HG02981 (cell line): ENCODE results near the gene CDC6.

Source experiments
- ATAC-seq: cut with Tn5 transposase; IDR thresholded peaks from one replicate; pipeline ENCODE4 v1.9.1; 2021; ENCODE audit warnings: mild to moderate bottlenecking, moderate library complexity; ENCODE audit not compliant: unreplicated experiment

Gene CDC6

DNA sequence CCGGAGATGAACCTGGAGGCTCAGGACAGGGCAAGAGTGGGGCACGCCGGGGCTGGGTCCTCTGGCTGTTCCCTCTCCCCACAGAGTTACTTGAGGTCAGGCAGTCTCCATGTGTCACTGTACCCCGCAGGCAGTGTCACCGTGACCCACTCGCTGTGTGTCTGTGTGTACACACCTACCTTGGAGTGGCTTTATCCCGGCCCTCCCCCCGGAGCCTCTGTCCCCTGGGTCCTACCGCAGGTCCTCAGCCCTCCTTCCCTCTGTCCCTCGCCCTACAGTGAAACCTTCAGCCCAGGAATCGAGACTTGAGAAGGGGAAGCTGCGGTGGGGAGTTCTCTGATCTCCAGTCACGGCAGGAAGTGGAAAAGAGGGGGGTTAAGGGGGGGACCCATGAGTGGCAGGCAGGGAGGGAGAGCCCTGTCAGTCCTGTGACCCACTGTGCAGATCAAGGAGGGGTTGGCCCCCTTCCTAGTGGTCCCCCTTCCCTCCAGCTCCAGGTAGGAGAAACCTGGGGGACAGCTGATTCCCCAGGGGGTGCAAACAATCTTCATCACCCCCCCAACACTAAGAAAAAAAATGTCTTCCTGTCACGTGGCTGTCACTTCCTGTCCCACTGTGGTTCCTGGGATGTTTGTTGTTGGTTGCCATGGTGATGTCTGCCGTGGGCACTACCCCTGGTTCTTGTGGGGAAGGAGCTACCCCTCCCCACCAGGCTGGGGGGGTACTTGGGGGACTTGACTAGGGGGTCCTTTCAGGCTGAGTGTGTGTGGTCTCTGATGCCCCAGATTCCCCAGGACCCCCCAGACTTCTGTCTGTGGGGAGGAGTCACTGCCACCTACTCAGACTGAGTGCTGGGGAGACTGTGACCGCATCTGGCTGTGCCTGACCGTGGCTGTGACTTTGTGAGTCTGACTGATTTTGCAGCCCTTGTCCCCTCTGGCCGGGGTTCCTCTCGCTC, 35.0 kb downstream of the CDC6 start:
- peak; percentile 25 for ATAC-seq

DNA sequence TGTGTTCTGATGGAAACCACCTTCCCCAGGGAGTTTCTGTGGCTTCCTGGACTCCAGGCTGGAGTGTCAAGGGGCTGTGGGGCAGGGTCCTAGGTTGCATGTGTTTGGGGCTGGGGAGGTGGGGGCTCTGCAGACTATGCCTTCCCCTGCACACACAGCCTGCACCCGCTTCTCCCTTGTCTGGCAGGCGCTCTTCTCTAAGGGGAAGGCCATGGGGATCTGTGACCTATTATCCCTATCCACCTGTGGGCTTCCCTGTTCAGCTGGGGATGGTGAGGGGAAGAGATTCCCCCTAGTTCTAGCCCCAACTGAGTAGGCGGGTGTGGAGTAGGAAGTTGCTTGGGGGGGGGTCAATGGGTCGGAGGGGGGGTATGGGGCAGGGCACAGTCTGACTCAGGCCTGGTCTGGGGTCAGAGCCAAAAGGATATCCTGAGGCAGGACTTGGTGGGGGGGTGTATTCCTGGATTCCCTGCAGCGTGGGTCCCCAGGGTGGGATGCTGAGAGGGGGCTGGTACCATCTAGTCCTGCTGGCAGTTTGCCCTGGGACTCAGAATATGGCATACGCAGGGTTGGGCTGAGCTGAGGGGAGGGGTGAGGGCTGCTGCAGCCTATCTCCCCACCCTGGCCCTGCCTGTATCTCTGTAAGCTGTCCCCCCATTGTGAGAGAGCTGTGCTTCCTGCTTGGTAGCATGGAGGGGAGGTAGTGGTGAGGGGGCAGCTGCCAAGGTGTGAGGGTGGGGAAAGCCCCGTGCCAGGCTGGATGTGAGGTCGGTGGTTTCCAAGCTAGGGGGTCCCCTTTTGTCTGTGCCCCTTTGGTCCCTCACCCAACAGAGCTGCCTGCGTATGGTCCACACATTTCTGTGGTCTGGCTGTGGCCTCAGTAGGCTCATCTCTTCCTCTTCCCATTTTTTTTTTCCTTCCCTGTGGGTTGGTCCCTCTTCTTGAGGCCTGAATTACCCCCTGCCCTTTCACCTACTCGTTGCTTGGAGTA, 36.0 kb downstream of the CDC6 start:
- no peak for ATAC-seq

DNA sequence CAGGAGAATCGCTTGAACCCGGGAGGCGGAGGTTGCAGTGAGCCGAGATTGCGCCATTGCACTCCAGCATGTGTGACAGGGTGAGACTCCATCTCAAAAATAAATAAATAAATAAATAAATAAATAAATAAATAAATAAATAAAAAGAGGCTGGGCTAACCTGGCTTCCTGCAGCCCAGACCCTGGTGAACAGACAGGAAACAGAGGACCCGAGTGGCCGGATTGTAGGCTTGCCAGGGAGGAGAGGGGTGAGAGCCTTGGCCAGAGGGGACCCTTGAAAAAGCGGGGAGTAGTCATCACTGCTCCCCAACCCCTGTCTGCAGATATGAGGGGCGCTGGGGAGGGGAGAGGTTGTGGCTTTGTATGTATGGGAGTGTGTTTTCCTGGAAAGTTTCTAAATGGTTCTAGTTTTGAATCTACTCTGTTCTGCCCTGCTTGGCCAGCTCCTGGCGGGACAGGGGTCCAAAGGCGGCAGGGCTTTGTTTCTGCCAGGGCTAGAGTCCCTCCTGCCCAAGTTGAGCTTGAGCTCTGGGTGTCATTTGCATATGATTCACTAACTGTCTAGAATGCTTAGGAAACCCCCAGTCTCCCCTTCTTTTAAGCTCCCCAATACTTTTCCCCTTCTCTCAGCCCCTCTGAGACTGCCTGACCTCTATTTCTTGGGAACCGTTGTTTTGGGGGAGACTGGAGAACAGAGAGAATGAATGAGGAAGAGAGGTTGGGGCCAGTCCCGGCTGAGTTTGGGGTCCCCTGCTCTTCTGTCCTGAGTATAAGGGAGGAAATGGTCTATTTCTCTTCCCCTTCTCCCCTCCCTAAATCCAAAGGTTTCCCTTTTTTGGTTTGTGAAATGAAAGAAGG, 37.7 kb downstream of the CDC6 start:
- no peak for ATAC-seq

GRCh38 chr17:40326014-40326831, 38.5 kb downstream of the CDC6 start:
- ATAC-seq, result no peak

GRCh38 chr17:40326832-40327199, 39.1 kb downstream of the CDC6 start:
- ATAC-seq, result no peak

GRCh38 chr17:40327244-40327729, 39.6 kb downstream of the CDC6 start:
- ATAC-seq, result no peak

DNA sequence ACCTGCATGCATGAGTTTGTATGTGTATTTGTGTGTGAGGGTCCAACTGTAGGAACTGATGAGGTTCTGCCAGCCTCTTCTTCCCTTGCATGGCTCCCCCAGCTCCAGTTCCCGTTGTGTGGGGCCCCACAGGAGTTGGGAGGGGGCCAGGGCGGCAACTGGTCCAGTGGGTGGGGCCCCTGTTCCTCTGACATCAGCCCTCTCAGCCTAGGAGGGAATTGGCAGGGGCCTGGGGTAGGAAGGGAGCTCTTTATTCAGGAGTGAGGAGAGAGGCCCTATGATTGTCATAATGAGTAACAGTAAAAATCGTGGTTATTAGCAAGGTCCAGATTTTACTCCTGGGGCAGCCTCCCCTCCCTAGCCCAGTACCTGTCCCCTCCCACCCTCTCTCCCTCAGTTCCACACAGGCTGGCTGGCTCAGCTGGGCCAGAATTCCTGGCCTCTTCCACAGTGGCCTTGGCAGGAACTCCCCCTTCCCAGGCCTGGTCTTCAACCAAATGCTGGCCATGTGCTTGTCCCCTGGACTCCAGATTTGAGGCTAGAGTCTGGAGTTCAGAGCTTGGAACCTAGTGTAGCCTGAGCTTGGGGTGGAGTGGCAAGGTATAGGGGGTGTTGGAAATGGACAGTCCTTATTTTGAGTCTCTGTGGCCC, 40.2 kb downstream of the CDC6 start:
- ATAC-seq, result no peak

GRCh38 chr17:40328386-40328766, 40.7 kb downstream of the CDC6 start:
- ATAC-seq, result no peak

DNA sequence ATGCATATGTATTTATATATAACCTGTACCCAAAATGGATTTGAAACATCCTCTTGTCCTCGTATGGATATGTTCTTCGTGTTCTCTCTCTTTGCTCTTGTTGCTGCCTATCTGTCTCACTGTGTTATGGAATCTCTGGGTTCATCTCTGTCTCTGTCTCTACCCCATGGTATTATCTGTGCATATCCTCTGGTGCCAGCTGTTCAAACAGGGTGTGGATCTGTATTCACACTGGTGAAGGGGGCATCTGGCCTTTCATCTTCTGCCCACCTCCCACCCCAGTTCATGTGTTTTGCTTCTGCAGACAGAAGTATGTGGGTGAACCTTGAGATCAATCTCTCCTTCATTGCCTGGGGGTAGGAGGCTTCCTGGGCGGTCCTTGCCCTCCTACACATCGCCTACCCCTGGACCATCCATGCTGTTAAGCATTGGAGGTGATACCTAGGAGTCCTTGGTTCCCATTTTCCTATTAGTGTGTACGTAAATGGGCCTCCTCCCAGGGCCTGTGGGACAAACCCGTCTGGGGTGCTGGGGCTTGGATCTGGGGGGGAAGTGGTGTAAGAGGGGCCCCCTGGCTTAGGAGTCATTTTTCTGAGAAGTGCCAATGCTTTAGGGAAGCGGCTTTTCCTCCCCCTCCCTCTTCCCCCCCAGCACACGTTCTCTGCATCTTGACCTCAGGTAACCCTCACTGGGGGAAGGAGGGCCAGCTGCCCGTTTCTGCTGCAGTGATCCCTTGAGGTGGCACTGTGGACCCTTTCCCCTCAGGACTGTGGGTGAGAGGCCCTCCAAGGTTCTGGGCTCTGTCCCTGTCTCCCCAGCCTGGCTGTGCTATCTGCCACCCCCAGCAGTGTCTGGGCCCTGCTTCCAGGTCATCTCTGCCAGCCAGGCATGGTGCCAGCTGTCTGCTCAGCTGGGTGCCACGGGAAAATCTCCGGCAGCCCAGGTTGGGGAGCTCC, 42.4 kb downstream of the CDC6 start:
- no peak for ATAC-seq

DNA sequence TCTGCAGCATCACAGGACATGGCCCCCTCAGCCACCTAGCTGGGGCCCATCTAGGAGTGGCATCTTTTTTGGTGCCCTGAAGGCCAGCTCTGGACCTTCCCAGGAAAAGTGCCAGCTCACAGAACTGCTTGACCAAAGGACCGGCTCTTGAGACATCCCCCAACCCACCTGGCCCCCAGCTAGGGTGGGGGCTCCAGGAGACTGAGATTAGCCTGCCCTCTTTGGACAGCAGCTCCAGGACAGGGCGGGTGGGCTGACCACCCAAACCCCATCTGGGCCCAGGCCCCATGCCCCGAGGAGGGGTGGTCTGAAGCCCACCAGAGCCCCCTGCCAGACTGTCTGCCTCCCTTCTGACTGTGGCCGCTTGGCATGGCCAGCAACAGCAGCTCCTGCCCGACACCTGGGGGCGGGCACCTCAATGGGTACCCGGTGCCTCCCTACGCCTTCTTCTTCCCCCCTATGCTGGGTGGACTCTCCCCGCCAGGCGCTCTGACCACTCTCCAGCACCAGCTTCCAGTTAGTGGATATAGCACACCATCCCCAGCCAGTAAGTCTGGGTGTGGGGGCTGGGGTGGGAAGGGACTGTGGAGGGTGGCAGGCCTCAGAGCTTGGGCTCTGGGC, 43.3 kb downstream of the CDC6 start:
- ATAC-seq, result no peak

- ATAC-seq, result no peak
Measured at GRCh38 chr17:40331743-40332641, 44.3 kb downstream of the CDC6 start.

DNA sequence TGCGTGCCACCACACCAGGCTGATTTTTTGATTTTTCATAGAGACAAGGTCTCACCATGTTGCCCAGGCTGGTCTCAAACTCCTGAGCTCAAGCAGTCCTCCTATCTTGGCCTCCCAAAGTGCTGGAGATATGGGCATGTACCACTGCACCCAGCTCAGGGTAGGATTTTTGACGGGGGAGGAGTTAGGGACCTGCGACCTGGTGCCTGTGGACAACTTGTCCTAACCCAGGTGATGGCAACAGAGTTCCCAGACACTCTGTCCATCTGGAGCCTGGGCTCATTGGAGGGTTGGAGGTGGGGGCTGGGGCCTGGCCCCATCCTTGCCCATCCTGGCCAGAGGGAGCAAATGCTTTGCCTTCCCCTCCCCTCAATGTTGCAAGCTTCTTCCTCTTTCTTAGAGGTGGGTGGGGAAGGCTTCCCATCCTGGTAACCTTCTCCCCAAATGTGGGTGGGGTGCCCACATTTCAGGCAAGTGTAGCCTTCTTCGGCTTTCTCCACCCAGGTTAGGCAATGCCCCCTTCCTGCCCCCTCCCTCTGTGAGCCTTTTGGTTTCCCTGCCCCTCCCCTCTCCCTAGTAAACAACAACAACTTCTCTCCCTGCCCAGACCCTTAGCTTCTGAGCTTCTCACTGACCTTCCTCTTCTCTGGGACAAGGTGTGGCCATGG, 46.2 kb downstream of the CDC6 start:
- no peak for ATAC-seq

GRCh38 chr17:40335620-40336019, 47.9 kb downstream of the CDC6 start:
- no peak for ATAC-seq

DNA sequence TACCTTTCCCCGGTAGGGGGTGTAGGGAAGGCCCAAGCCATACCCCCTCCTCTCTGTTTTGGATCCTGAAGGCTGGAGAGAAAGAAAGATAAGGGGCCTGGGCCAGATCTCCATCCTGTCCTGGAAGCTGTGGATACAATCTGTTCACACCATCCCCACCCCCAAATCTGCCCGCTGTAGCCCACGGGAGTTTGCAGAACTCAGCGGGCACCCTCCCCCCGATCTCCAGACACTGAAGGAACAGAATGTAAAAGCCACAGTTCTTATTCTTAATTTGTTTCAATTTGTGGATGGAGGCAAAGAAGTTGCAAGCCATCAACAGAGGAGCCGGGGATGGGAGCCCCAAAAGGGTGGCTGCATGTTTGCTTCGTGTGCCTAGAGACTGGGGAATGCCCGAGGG, 49.7 kb downstream of the CDC6 start:
- no peak for ATAC-seq

DNA sequence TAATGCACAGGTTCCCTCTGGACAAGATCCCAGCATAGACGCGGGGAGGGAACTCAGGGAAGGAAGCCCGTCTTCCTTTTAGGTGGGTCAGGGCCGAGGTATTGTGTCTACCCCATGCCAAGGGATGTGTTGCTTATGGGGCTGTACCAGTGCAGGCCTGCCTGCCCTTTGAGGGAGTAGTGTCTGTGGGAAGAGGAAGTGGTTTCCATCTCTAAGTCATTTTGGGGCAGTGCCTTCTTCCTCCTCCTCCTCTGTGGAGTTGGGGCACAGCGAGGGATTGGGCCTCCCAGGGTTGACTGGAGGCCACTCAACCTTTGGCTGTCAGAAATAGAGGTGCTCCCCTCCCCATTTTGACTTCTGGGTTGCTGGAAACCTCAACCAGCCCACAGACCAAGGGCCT, 50.4 kb downstream of the CDC6 start:
- no peak for ATAC-seq
